Measurements from ENCODE around the gene EGFLAM.

DNA sequence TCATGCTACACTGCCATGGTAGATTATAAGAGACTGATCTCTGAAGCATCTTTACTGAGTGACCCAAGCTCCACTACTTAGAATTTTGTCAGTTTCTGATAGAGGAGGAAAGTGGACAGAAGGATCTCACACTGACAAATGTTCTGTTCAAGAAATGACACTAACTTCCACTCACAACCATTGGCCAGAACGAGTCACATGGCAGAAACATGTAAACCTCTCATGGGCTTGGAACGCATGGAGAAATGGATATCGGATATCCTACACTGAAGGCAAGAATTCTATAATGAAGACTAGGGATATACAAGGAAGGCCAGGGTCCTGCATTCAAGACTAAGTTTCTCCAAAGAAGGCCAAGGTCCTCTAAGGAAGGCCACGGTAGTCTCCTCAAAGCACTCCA lies 31.1 kb downstream of the EGFLAM start:
- TF ChIP-seq EP300 (IDR thresholded peaks at IDR 0.05; ENCODE audit: low read depth) (no peak), CTCF (IDR thresholded peaks at IDR 0.05) (no peak), POLR2AphosphoS5 (IDR thresholded peaks at IDR 0.05) (no peak), POLR2A (IDR thresholded peaks at IDR 0.05) (no peak)
